K562 (cell line): ENCODE measurements around the gene NTRK2. TPM values are rescaled to one million over a fixed set of nuclear protein-coding genes. Genes with fewer than 3 reads are reported as not detected.

ENCODE experiments used
- ATAC-seq: fragments of 200-7000 bp; cut with Tn5 transposase; 3 replicates; pipeline ENCODE4 v1.9.1; 2020; ENCODE audit warnings: moderate library complexity
- BruUV-seq: library from RNA; stranded (reverse); fragments of 400-500 nt; replicated peaks from 2 replicates; lab custom pipeline; 2021; lab: Mats Ljungman, UMichigan
- CTCF ChIA-PET: fragments of 300-600 bp; formaldehyde crosslinking; extraction: SDS; loops from one replicate; lab custom pipeline; 2021; ENCODE audit warnings: low intra/inter-chr PET ratio; lab: Yijun Ruan, JAX
- POLR2A ChIA-PET: fragments of 300-600, 350-650 bp; sonication (Branson Sonifier 250); formaldehyde crosslinking; extraction: SDS; loops from one replicate; lab custom pipeline; 2021; ENCODE audit warnings: antibody characterized with exemption, inconsistent platforms; lab: Yijun Ruan, JAX
- DNase-seq, 4 experiments: peaks; one replicate each; pipeline versions ENCODE4 v3.0.0 to v3.0.0-alpha.2; 2011 to 2018; ENCODE audit warnings: low spot score in 3 of 4, mixed read lengths in 3 of 4; ENCODE audit errors: extremely low read depth in 1 of 4
- FAIRE-seq: peaks from 2 replicates; lab custom pipeline; 2011; peaks lifted over from hg19 to GRCh38; lab: Jason Lieb, UNC
- H2AFZ ChIP-seq: 2 replicates; pipeline ENCODE4 v1.6.0; 2011; ENCODE audit warnings: low read depth, low read length, control low read depth, inconsistent platforms
- H3K27ac ChIP-seq: fragments of 200-600 bp; 3 replicates; pipeline ENCODE4 v1.8.0; 2011; ENCODE audit warnings: low read depth, mild to moderate bottlenecking, control low read depth, inconsistent platforms, low read length, moderate library complexity, mixed read lengths; ENCODE audit errors: extremely low read depth
- H3K27me3 ChIP-seq, 2 experiments: fragments of 300-600 bp in 1 of 2; 2 replicates in 1 of 2; 3 replicates in 1 of 2; pipeline versions ENCODE4 v1.6.0 to v1.8.0; 2011; ENCODE audit warnings: inconsistent platforms in 2 of 2, low read length in 2 of 2, mild to moderate bottlenecking in 1 of 2, mixed read lengths in 1 of 2, moderate library complexity in 1 of 2; ENCODE audit not compliant: control insufficient read depth in 2 of 2, insufficient read depth in 2 of 2
- H3K36me3 ChIP-seq: fragments of 300-600 bp; 3 replicates; pipeline ENCODE4 v1.8.0; 2011; ENCODE audit warnings: mild to moderate bottlenecking, low read length, inconsistent platforms; ENCODE audit not compliant: control insufficient read depth, insufficient read depth
- H3K4me1 ChIP-seq, 2 experiments: fragments of 200-600 bp in 1 of 2; replicated peaks in 1 of 2; 2 replicates in 1 of 2; 3 replicates in 1 of 2; pipeline versions ENCODE4 v1.5.1 to v1.8.0; 2011; ENCODE audit warnings: inconsistent platforms in 2 of 2, low read length in 2 of 2, mild to moderate bottlenecking in 1 of 2, mixed read lengths in 1 of 2, moderate library complexity in 1 of 2; ENCODE audit not compliant: control insufficient read depth in 2 of 2, insufficient read depth in 2 of 2
- H3K4me2 ChIP-seq: 2 replicates; pipeline ENCODE4 v1.6.1; 2011; ENCODE audit warnings: low read length, control low read depth, inconsistent platforms, mixed read lengths; ENCODE audit not compliant: insufficient read depth
- H3K4me3 ChIP-seq: fragments of 200-600 bp; sonication (generic), shearing (Covaris generic); 2 replicates; pipeline ENCODE4 v1.5.1; 2016; ENCODE audit warnings: control low read depth, inconsistent platforms
- H3K79me2 ChIP-seq: fragments of 200-600 bp; 3 replicates; pipeline ENCODE4 v1.8.0; 2011; ENCODE audit warnings: low read length, inconsistent platforms; ENCODE audit not compliant: control insufficient read depth, insufficient read depth
- H3K9ac ChIP-seq, 2 experiments: 2 replicates each; pipeline versions ENCODE4 v1.6.0 to v1.6.1; 2011; ENCODE audit warnings: low read depth in 2 of 2, low read length in 2 of 2, control low read depth in 1 of 2, inconsistent platforms in 1 of 2, mild to moderate bottlenecking in 1 of 2, mixed read lengths in 1 of 2; ENCODE audit not compliant: insufficient read depth in 1 of 2
- H3K9me1 ChIP-seq: one replicate; pipeline ENCODE4 v1.6.0; 2011; ENCODE audit warnings: inconsistent platforms, mild to moderate bottlenecking, low read length, moderate library complexity; ENCODE audit not compliant: control insufficient read depth, insufficient read depth
- H3K9me3 ChIP-seq: replicated peaks from 2 replicates; pipeline ENCODE4 v1.5.1; 2011; ENCODE audit warnings: low read depth, low read length, inconsistent platforms; ENCODE audit not compliant: control insufficient read depth, insufficient read depth
- H4K20me1 ChIP-seq: replicated peaks from 2 replicates; pipeline ENCODE4 v1.6.1; 2011; ENCODE audit warnings: low read length, inconsistent platforms, mixed read lengths; ENCODE audit not compliant: control insufficient read depth, insufficient read depth
- ASH1L ChIP-seq: fragments of 450-650 bp; IDR thresholded peaks from 2 replicates; pipeline ENCODE4 v1.6.1; 2018; ENCODE audit warnings: borderline replicate concordance, mild to moderate bottlenecking, low read depth; ENCODE audit not compliant: partially characterized antibody
- HDAC8 ChIP-seq: fragments of 450-650 bp; IDR thresholded peaks from 2 replicates; pipeline ENCODE4 v1.6.1; 2016; ENCODE audit warnings: mild to moderate bottlenecking, missing genetic modification characterization, moderate library complexity, missing compliant biosample characterization
- KLF16 ChIP-seq: IDR thresholded peaks from 2 replicates; pipeline ENCODE4 v1.6.1; 2016; ENCODE audit warnings: antibody characterized with exemption
- LARP7 ChIP-seq: fragments of 450-650 bp; IDR thresholded peaks from 2 replicates; pipeline ENCODE4 v1.6.1; 2016
- NFXL1 ChIP-seq: fragments of 450-650 bp; formaldehyde crosslinking; IDR thresholded peaks from 2 replicates; pipeline ENCODE4 v1.4.0; 2021; ENCODE audit warnings: mild to moderate bottlenecking
- NUFIP1 ChIP-seq: fragments of 450-650 bp; IDR thresholded peaks from 2 replicates; pipeline ENCODE4 v1.6.1; 2018; ENCODE audit not compliant: partially characterized antibody
- PRPF4 ChIP-seq: fragments of 200-400 bp; formaldehyde crosslinking; IDR thresholded peaks from one replicate; pipeline ENCODE4 v1.6.1; 2017; ENCODE audit warnings: low read length, low read depth, mild to moderate bottlenecking; ENCODE audit not compliant: insufficient read depth, poor library complexity, severe bottlenecking
- RB1 ChIP-seq: fragments of 450-650 bp; IDR thresholded peaks from 2 replicates; pipeline ENCODE4 v1.6.1; 2017; ENCODE audit warnings: low read depth, mild to moderate bottlenecking
- RBM39 ChIP-seq: fragments of 200-400 bp; formaldehyde crosslinking; optimal IDR thresholded peaks from 2 replicates; pipeline ENCODE3; 2018; ENCODE audit warnings: low read depth, low read length
- RFX1 ChIP-seq: fragments of 450-650 bp; IDR thresholded peaks from 2 replicates; pipeline ENCODE4 v1.6.1; 2016; ENCODE audit warnings: mild to moderate bottlenecking, moderate library complexity
- SNIP1 ChIP-seq: fragments of 450-650 bp; IDR thresholded peaks from 2 replicates; pipeline ENCODE4 v1.7.1; 2017; ENCODE audit warnings: low read depth, mild to moderate bottlenecking
- TCF7 ChIP-seq: sonication (generic); IDR thresholded peaks from 2 replicates; pipeline ENCODE4 v1.6.1; 2016; ENCODE audit warnings: antibody characterized with exemption, borderline replicate concordance
- ZBTB8A ChIP-seq: fragments of 450-650 bp; IDR thresholded peaks from 2 replicates; pipeline ENCODE4 v1.6.1; 2018; ENCODE audit warnings: mild to moderate bottlenecking, moderate library complexity; ENCODE audit not compliant: partially characterized antibody
- ZNF12 ChIP-seq: sonication (generic); formaldehyde crosslinking; IDR thresholded peaks from 2 replicates; pipeline ENCODE4 v1.4.0; 2020; ENCODE audit warnings: mild to moderate bottlenecking, missing genetic modification reagents
- ZNF140 ChIP-seq: fragments of 250-450 bp; sonication (Bioruptor Pico); IDR thresholded peaks from 2 replicates; pipeline ENCODE4 v1.8.0; 2021; ENCODE audit warnings: moderate library complexity, mild to moderate bottlenecking, inconsistent platforms
- ZNF24 ChIP-seq: fragments of 450-650 bp; IDR thresholded peaks from 2 replicates; pipeline ENCODE4 v1.6.1; 2016
- ZNF583 ChIP-seq: fragments of 250-450 bp; sonication (Bioruptor Pico); IDR thresholded peaks from 2 replicates; pipeline ENCODE4 v1.4.0; 2020
- ZNF644 ChIP-seq: fragments of 200-800 bp; sonication (Bioruptor generic); IDR thresholded peaks from 2 replicates; pipeline ENCODE4 v1.6.1; 2016; ENCODE audit warnings: low read depth, missing genetic modification characterization, missing compliant biosample characterization
- ZSCAN29 ChIP-seq: fragments of 450-650 bp; IDR thresholded peaks from 2 replicates; pipeline ENCODE4 v1.6.1; 2017
- WGBS: fragments of 100-300 bp; shearing (Covaris generic); methylation state at CpG from one replicate; pipeline ENCODE4 v1.1.6; 2016; ENCODE audit warnings: low coverage, mixed read lengths; ENCODE audit not compliant: insufficient coverage; ENCODE audit errors: missing lambda C conversion rate; 5-methylcytosine and 5-hydroxymethylcytosine counted together
- in situ Hi-C: fragments of 300-500 bp; cut with MboI; formaldehyde crosslinking; loops from 4 replicates; pipeline ENCODE4 v1.15.0; 2018; ENCODE audit warnings: inconsistent platforms, mixed read lengths
- intact Hi-C: fragments of 100-400 bp; cut with micrococcal nuclease; formaldehyde crosslinking; loops from 2 replicates; pipeline ENCODE4 v1.14.2; 2022
- polyA plus RNA-seq, 8 experiments: library from polyadenylated mRNA; depleted of rRNA in 4 of 8; stranded (reverse) in 5 of 8; unstranded in 3 of 8; fragments of >200 nt; fragmentation: Nextera tagmentation in 2 of 8; fragmentation: Illumina TruSeq in 1 of 8; extraction: Ambion mirVana in 2 of 8; extraction: Trizol in 1 of 8; gene quantifications; 2 replicates each; pipeline versions ENCODE4 v1.2.1 to v1.2.3, GENCODE V29; 2011 to 2014; ENCODE audit warnings: inconsistent platforms in 1 of 8, missing spikeins in 1 of 8
- total RNA-seq, 7 experiments: library from RNA; depleted of rRNA in 6 of 7; stranded (reverse); fragments of >200 nt in 6 of 7; fragmentation: Illumina TruSeq in 2 of 7; extraction: Trizol in 2 of 7; gene quantifications; 2 replicates each; pipeline versions ENCODE4 v1.2.1 to v1.2.3, GENCODE V29; 2011 to 2021; ENCODE audit warnings: low replicate concordance in 1 of 7
- TF ChIP-seq, protein P1 (sequence below): fragments of 200-800 bp; sonication (Bioruptor generic); IDR thresholded peaks from 2 replicates; pipeline ENCODE4 v1.6.1; 2017; ENCODE audit warnings: missing genetic modification characterization, missing compliant biosample characterization

The NTRK2 gene
- total and polyA plus RNA-seq, 9 of the 15 experiments (the other 6 are each of a cell fraction or from before 2014, with no cell fraction given), result not detected

DNA sequence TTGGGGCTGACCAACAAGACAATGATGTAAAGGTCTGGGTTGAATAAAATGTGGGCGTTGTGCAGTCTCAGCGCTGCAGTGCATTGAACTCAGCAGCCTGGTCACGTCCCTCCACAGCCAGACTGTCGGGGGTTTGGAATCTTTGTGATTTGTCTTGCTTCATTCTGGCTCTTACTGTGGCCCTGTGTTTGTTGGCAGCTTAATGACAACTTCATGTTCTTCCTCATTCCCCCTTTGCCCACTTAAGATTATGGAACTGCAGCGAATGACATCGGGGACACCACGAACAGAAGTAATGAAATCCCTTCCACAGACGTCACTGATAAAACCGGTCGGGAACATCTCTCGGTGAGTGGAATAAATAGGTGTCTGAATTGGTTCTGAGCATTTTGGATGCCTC is 75.2 kb downstream of the NTRK2 start:
- WGBS, result 2% methylated on average over 10 of the region's 11 CpGs
- ChIA-PET CTCF (no interaction called here), POLR2A (no interaction called here)
- no peaks in the 10 kb centered on the region for H3K4me1 ChIP-seq
- H3K9me1 ChIP-seq, result no peaks in the 10 kb centered on the region
- no peaks in the 10 kb centered on the region for H3K9me3 ChIP-seq
- no peak overlapping the region for H2AFZ ChIP-seq
- intact Hi-C loops (no loop called here), in situ Hi-C loops (no loop called here)
- no peaks in the 10 kb centered on the region for H3K36me3 ChIP-seq
- TF ChIP-seq ZSCAN29, result no peak
- H3K79me2 ChIP-seq, result no peaks in the 10 kb centered on the region
- H3K4me2 ChIP-seq, result no peak overlapping the region
- H3K27me3 ChIP-seq, result no peaks in the 10 kb centered on the region
- FAIRE-seq (no peak), DNase-seq (no peak), ATAC-seq (no peak)
- H4K20me1 ChIP-seq, result no peaks in the 10 kb centered on the region
- H3K4me3 ChIP-seq, result no peak overlapping the region
- BruUV-seq, result no TSS peak
- H3K27ac ChIP-seq, result no peak overlapping the region
- H3K9ac ChIP-seq, result no peak overlapping the region

DNA sequence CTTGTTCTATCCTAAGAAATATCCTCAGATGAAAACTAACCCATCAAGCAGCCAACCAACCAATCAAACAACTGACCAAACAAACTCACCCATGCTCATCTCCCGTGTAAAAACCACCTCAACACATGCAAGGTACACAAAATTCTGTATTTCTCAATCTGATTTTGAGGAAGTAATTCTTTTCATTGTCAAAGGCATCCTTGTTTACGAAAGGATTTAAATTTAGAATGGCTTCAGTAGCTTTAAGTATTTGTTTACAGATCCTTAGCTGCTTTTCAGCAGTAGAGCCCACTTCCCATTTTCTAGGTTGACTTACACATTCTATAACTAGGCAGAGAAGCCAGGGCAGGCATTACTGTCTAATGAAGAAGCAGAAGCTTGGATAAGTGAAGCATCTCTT is 78.6 kb downstream of the NTRK2 start:
- 8% methylated on average over 2 of the region's 2 CpGs for WGBS
- no peak for ATAC-seq
- no peak for FAIRE-seq
- no peaks in the 10 kb centered on the region for H3K36me3 ChIP-seq
- intact Hi-C loops, result no loop called here
- no peak overlapping the region for H3K4me2 ChIP-seq
- H2AFZ ChIP-seq, result no peak overlapping the region
- H3K4me3 ChIP-seq, result no peak overlapping the region
- POLR2A ChIA-PET, result no interaction called here
- H3K9ac ChIP-seq, result no peak overlapping the region
- CTCF ChIA-PET, result no interaction called here
- H3K9me3 ChIP-seq, result no peaks in the 10 kb centered on the region
- H3K4me1 ChIP-seq, result no peaks in the 10 kb centered on the region
- no peak overlapping the region for H3K27ac ChIP-seq
- H3K27me3 ChIP-seq, result no peaks in the 10 kb centered on the region
- in situ Hi-C loops, result no loop called here
- no TSS peak for BruUV-seq
- no peaks in the 10 kb centered on the region for H3K79me2 ChIP-seq
- no peaks in the 10 kb centered on the region for H3K9me1 ChIP-seq
- H4K20me1 ChIP-seq, result no peaks in the 10 kb centered on the region
- TF ChIP-seq ZNF644 (tag) (no peak), SNIP1 (no peak), NFXL1 (CRISPR knock-in tag) (no peak), RFX1 (no peak), TCF7 (no peak), ZNF140 (CRISPR knock-in tag) (no peak), ZNF24 (no peak), ZNF583 (CRISPR knock-in tag) (no peak), ZBTB8A (no peak), NUFIP1 (no peak), ZNF12 (CRISPR knock-in tag) (no peak), PRPF4 (no peak), LARP7 (no peak), KLF16 (no peak), HDAC8 (tag) (no peak), RB1 (no peak), RBM39 (no peak), ASH1L (no peak)
- TF ChIP-seq, protein P1, sequence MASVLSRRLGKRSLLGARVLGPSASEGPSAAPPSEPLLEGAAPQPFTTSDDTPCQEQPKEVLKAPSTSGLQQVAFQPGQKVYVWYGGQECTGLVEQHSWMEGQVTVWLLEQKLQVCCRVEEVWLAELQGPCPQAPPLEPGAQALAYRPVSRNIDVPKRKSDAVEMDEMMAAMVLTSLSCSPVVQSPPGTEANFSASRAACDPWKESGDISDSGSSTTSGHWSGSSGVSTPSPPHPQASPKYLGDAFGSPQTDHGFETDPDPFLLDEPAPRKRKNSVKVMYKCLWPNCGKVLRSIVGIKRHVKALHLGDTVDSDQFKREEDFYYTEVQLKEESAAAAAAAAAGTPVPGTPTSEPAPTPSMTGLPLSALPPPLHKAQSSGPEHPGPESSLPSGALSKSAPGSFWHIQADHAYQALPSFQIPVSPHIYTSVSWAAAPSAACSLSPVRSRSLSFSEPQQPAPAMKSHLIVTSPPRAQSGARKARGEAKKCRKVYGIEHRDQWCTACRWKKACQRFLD (CRISPR knock-in tag), result no peak
- no peak for DNase-seq
